Left ventricle myocardium inferior (tissue), 1 donor: ENCODE results near the gene DKK1. TPM values are rescaled to one million over a fixed set of nuclear protein-coding genes. Genes with fewer than 3 reads are reported as not detected.

ENCODE experiments used
- DNase-seq: peaks from one replicate; pipeline ENCODE4 v3.0.0-alpha.2; 2020
- H3K27ac ChIP-seq: fragments of 200-600 bp; replicated peaks from 2 replicates; pipeline ENCODE4 v1.8.0; 2021
- H3K27me3 ChIP-seq: fragments of 200-600 bp; 2 replicates; pipeline ENCODE4 v1.8.0; 2021; ENCODE audit warnings: low read depth
- H3K36me3 ChIP-seq: fragments of 200-600 bp; 2 replicates; pipeline ENCODE4 v1.8.0; 2021
- H3K4me1 ChIP-seq: fragments of 200-600 bp; 2 replicates; pipeline ENCODE4 v1.8.0; 2021
- H3K4me3 ChIP-seq: fragments of 200-600 bp; 2 replicates; pipeline ENCODE4 v1.8.0; 2021; ENCODE audit warnings: mild to moderate bottlenecking, moderate library complexity
- H3K9me3 ChIP-seq: fragments of 200-600 bp; replicated peaks from 2 replicates; pipeline ENCODE4 v1.8.0; 2021
- CTCF ChIP-seq: fragments of 200-600 bp; IDR thresholded peaks from 2 replicates; pipeline ENCODE4 v1.8.0; 2021; ENCODE audit warnings: antibody characterized with exemption, mild to moderate bottlenecking, borderline replicate concordance
- intact Hi-C: fragments of 100-400 bp; cut with micrococcal nuclease; formaldehyde crosslinking; loops from one replicate; pipeline ENCODE4 v1.11.0; 2022
- total RNA-seq: library from RNA; stranded (reverse); fragmentation: NEBNext Ultra II Directional; extraction: Animal tissue kit (Norgen Biotek cat#: 25700); gene quantifications from one replicate; pipeline ENCODE4 v1.2.1, GENCODE V29; 2021
- donor health status: DM: no; HTN: yes; CAD: no; lungs with severe emphysema.

Gene DKK1
- total RNA-seq, 1 donor from 2014 or later = not detected

GRCh38 chr10:52337225-52337624 lies 23.1 kb downstream of the DKK1 start:
- no peak for DNase-seq
- H3K9me3 ChIP-seq = no peaks in the 10 kb centered on the region
- no peaks in the 10 kb centered on the region for H3K4me1 ChIP-seq
- peaks cover 4% of the 10 kb centered on the region for H3K27me3 ChIP-seq
- no peak overlapping the region for H3K27ac ChIP-seq
- intact Hi-C loops = no loop called here
- H3K36me3 ChIP-seq = no peaks in the 10 kb centered on the region
- no peak overlapping the region for H3K4me3 ChIP-seq
- no peak for TF ChIP-seq CTCF

GRCh38 chr10:52343439-52343838 lies 29.4 kb downstream of the DKK1 start:
- no peaks in the 10 kb centered on the region for H3K36me3 ChIP-seq
- no peak overlapping the region for H3K4me3 ChIP-seq
- TF ChIP-seq CTCF = no peak
- H3K9me3 ChIP-seq = no peaks in the 10 kb centered on the region
- H3K27me3 ChIP-seq = no peaks in the 10 kb centered on the region
- H3K27ac ChIP-seq = no peak overlapping the region
- DNase-seq = no peak
- intact Hi-C loops = no loop called here
- no peaks in the 10 kb centered on the region for H3K4me1 ChIP-seq

- no peak for TF ChIP-seq CTCF
- H3K27ac ChIP-seq = no peak overlapping the region
- intact Hi-C loops = no loop called here
- H3K9me3 ChIP-seq = no peaks in the 10 kb centered on the region
- no peak for DNase-seq
- no peaks in the 10 kb centered on the region for H3K36me3 ChIP-seq
- no peaks in the 10 kb centered on the region for H3K27me3 ChIP-seq
- no peaks in the 10 kb centered on the region for H3K4me1 ChIP-seq
- no peak overlapping the region for H3K4me3 ChIP-seq
Observed at GRCh38 chr10:52346394-52347326, 32.6 kb downstream of the DKK1 start.

- no peak overlapping the region for H3K4me3 ChIP-seq
- H3K27me3 ChIP-seq = no peaks in the 10 kb centered on the region
- no peaks in the 10 kb centered on the region for H3K4me1 ChIP-seq
- no peak overlapping the region for H3K27ac ChIP-seq
- no peaks in the 10 kb centered on the region for H3K36me3 ChIP-seq
- no peaks in the 10 kb centered on the region for H3K9me3 ChIP-seq
- intact Hi-C loops = no loop called here
- DNase-seq = no peak
- no peak for TF ChIP-seq CTCF
Observed at GRCh38 chr10:52347327-52347667, 33.2 kb downstream of the DKK1 start.

GRCh38 chr10:52348037-52348564 lies 34.0 kb downstream of the DKK1 start:
- intact Hi-C loops = no loop called here
- no peaks in the 10 kb centered on the region for H3K4me1 ChIP-seq
- no peaks in the 10 kb centered on the region for H3K36me3 ChIP-seq
- DNase-seq = no peak
- H3K9me3 ChIP-seq = no peaks in the 10 kb centered on the region
- no peak overlapping the region for H3K4me3 ChIP-seq
- no peak overlapping the region for H3K27ac ChIP-seq
- no peaks in the 10 kb centered on the region for H3K27me3 ChIP-seq
- no peak for TF ChIP-seq CTCF
